HCT116 (cell line): ENCODE measurements around the gene RBM23. TPM values are rescaled to one million over a fixed set of nuclear protein-coding genes. Genes with fewer than 3 reads are reported as not detected.

Experiments
- ATAC-seq: fragments of 200-7000 bp; cut with Tn5 transposase; 2 replicates; pipeline ENCODE4 v1.9.1; 2020; ENCODE audit warnings: mild to moderate bottlenecking, moderate library complexity
- BruUV-seq: library from RNA; stranded (reverse); fragments of 400-500 nt; replicated peaks from 2 replicates; lab custom pipeline; 2021; lab: Mats Ljungman, UMichigan
- CTCF ChIA-PET: fragments of 300-600 bp; sonication (Branson Sonifier 250); formaldehyde crosslinking; loops from one replicate; lab custom pipeline; 2021; ENCODE audit warnings: antibody characterized with exemption; lab: Charles Lee
- POLR2A ChIA-PET: fragments of 300-600, 350-600 bp; sonication (Branson Sonifier 250); formaldehyde crosslinking; loops from one replicate; lab custom pipeline; 2021; ENCODE audit warnings: antibody characterized with exemption; lab: Charles Lee
- RAD21 ChIA-PET, 2 experiments: fragments of 300-600 bp; sonication (Branson Sonifier 250); formaldehyde crosslinking; loops; one replicate each; lab custom pipeline; 2023; ENCODE audit warnings: low total read pairs in 2 of 2; ENCODE audit not compliant: uncharacterized antibody in 2 of 2, unreplicated experiment in 2 of 2, low non-redundant PET in 1 of 2; lab: Charles Lee
- DNase-seq: peaks from one replicate; pipeline ENCODE4 v3.0.0-alpha.2; 2010; ENCODE audit warnings: low read depth, low spot score
- H2AFZ ChIP-seq: fragments of 200-600 bp; shearing (Covaris generic), sonication (generic); 2 replicates; pipeline ENCODE4 v1.6.1; 2017; ENCODE audit warnings: low read depth, mixed run types, mixed read lengths, antibody characterized with exemption, low read length; ENCODE audit not compliant: poor library complexity, severe bottlenecking
- H3K27ac ChIP-seq: 2 replicates; pipeline ENCODE4 v1.5.1; 2012; ENCODE audit warnings: low read depth, low read length
- H3K27me3 ChIP-seq: fragments of 200-600 bp; sonication (generic); 2 replicates; pipeline ENCODE4 v1.6.1; 2016; ENCODE audit warnings: mixed run types, low read length, mixed read lengths; ENCODE audit not compliant: insufficient read depth
- H3K36me3 ChIP-seq, 2 experiments: fragments of 200-500 bp in 1 of 2; fragments of 200-600 bp in 1 of 2; sonication (Bioruptor generic) in 1 of 2; sonication (generic) in 1 of 2; 2 replicates each; pipeline versions ENCODE4 v1.5.1 to v1.6.1; 2014 to 2016; ENCODE audit warnings: low read length in 2 of 2, inconsistent platforms in 1 of 2, mixed read lengths in 1 of 2, mixed run types in 1 of 2; ENCODE audit not compliant: insufficient read depth in 2 of 2, control insufficient read depth in 1 of 2
- H3K4me1 ChIP-seq, 2 experiments: fragments of 200-600 bp in 1 of 2; sonication (generic) in 1 of 2; 2 replicates each; pipeline versions ENCODE4 v1.5.1 to v1.6.1; 2012 to 2017; ENCODE audit warnings: low read length in 2 of 2, inconsistent platforms in 1 of 2, mild to moderate bottlenecking in 1 of 2, mixed read lengths in 1 of 2, mixed run types in 1 of 2, moderate library complexity in 1 of 2; ENCODE audit not compliant: insufficient read depth in 2 of 2, control insufficient read depth in 1 of 2
- H3K4me2 ChIP-seq: fragments of 200-600 bp; sonication (generic); 2 replicates; pipeline ENCODE4 v1.6.1; 2017; ENCODE audit warnings: mixed run types, low read length, mixed read lengths
- H3K4me3 ChIP-seq, 2 experiments: fragments of 200-600 bp in 1 of 2; sonication (generic) in 1 of 2; replicated peaks in 1 of 2; 2 replicates each; pipeline ENCODE4 v1.5.1; 2011 to 2016; ENCODE audit warnings: low read length in 2 of 2, control low read depth in 1 of 2, low read depth in 1 of 2, mild to moderate bottlenecking in 1 of 2, mixed read lengths in 1 of 2, mixed run types in 1 of 2
- H3K79me2 ChIP-seq: fragments of 200-600 bp; sonication (generic); 2 replicates; pipeline ENCODE4 v1.6.1; 2017; ENCODE audit warnings: mild to moderate bottlenecking, mixed run types, low read length, moderate library complexity, mixed read lengths; ENCODE audit not compliant: insufficient read depth
- H3K9ac ChIP-seq: fragments of 200-600 bp; sonication (generic); 2 replicates; pipeline ENCODE4 v1.6.1; 2016; ENCODE audit warnings: low read length, mixed read lengths
- H3K9me2 ChIP-seq: fragments of 200-600 bp; sonication (generic), shearing (Covaris generic); 2 replicates; pipeline ENCODE4 v1.6.1; 2017; ENCODE audit warnings: mixed run types, mild to moderate bottlenecking, moderate library complexity; ENCODE audit not compliant: insufficient read depth
- H3K9me3 ChIP-seq, 2 experiments: fragments of 200-500 bp in 1 of 2; fragments of 200-600 bp in 1 of 2; sonication (Bioruptor generic) in 1 of 2; sonication (generic) in 1 of 2; 2 replicates each; pipeline ENCODE4 v1.6.1; 2014 to 2017; ENCODE audit warnings: low read length in 2 of 2, mixed read lengths in 2 of 2, inconsistent platforms in 1 of 2, low read depth in 1 of 2, mild to moderate bottlenecking in 1 of 2, mixed run types in 1 of 2, moderate library complexity in 1 of 2; ENCODE audit not compliant: control insufficient read depth in 1 of 2, insufficient read depth in 1 of 2
- H4K20me1 ChIP-seq: fragments of 200-600 bp; sonication (generic), shearing (Covaris generic); 2 replicates; pipeline ENCODE4 v1.6.1; 2017; ENCODE audit warnings: mixed run types, mild to moderate bottlenecking, moderate library complexity; ENCODE audit not compliant: insufficient read depth
- ATF3 ChIP-seq: IDR thresholded peaks from 2 replicates; pipeline ENCODE4 v1.6.1; 2012
- CBX3 ChIP-seq: IDR thresholded peaks from 2 replicates; pipeline ENCODE4 v1.6.1; 2012; ENCODE audit warnings: low read depth
- CEBPB ChIP-seq: IDR thresholded peaks from 2 replicates; pipeline ENCODE4 v1.6.1; 2012; ENCODE audit warnings: low read depth
- CTCF ChIP-seq, 3 experiments: fragments of 200-600 bp in 1 of 3; sonication (generic) in 1 of 3; IDR thresholded peaks in 2 of 3; conservative IDR thresholded peaks in 1 of 3; 2 replicates each; pipeline ENCODE4 v1.5.1; 2012 to 2017; ENCODE audit warnings: low read depth in 2 of 3, low read length in 2 of 3, antibody characterized with exemption in 1 of 3, borderline replicate concordance in 1 of 3, control low read depth in 1 of 3, mild to moderate bottlenecking in 1 of 3, mixed read lengths in 1 of 3, mixed run types in 1 of 3, moderate library complexity in 1 of 3; ENCODE audit not compliant: insufficient read depth in 1 of 3
- EGR1 ChIP-seq: IDR thresholded peaks from 2 replicates; pipeline ENCODE4 v1.6.1; 2012; ENCODE audit warnings: low read depth
- ELF1 ChIP-seq: IDR thresholded peaks from 2 replicates; pipeline ENCODE4 v1.6.1; 2012; ENCODE audit warnings: low read depth, borderline replicate concordance
- EZH2 ChIP-seq: fragments of 200-600 bp; sonication (generic); IDR thresholded peaks from 2 replicates; pipeline ENCODE4 v1.6.1; 2017; ENCODE audit warnings: antibody characterized with exemption, mixed run types
- EZH2phosphoT487 ChIP-seq: fragments of 200-600 bp; IDR thresholded peaks from 2 replicates; pipeline ENCODE4 v1.6.1; 2018; ENCODE audit warnings: antibody characterized with exemption, borderline replicate concordance
- FOSL1 ChIP-seq: IDR thresholded peaks from 2 replicates; pipeline ENCODE4 v1.6.1; 2012; ENCODE audit warnings: low read depth
- JUND ChIP-seq: IDR thresholded peaks from 2 replicates; pipeline ENCODE4 v1.6.1; 2012
- MAX ChIP-seq: IDR thresholded peaks from 2 replicates; pipeline ENCODE4 v1.6.1; 2012
- POLR2A ChIP-seq: IDR thresholded peaks from 2 replicates; pipeline ENCODE4 v1.7.0; 2011; ENCODE audit warnings: borderline replicate concordance; ENCODE audit not compliant: insufficient read depth, insufficient read length; ENCODE audit errors: extremely low read depth
- POLR2AphosphoS5 ChIP-seq: IDR thresholded peaks from 2 replicates; pipeline ENCODE4 v1.6.1; 2011; ENCODE audit warnings: mild to moderate bottlenecking, low read depth, low read length, moderate library complexity
- RAD21 ChIP-seq: IDR thresholded peaks from 2 replicates; pipeline ENCODE4 v1.6.1; 2012; ENCODE audit warnings: low read depth, mild to moderate bottlenecking
- REST ChIP-seq: IDR thresholded peaks from 2 replicates; pipeline ENCODE4 v1.6.1; 2012; ENCODE audit warnings: low read depth
- SIN3A ChIP-seq: IDR thresholded peaks from 2 replicates; pipeline ENCODE4 v1.6.1; 2012; ENCODE audit warnings: low read depth
- SP1 ChIP-seq: IDR thresholded peaks from 2 replicates; pipeline ENCODE4 v1.6.1; 2012; ENCODE audit warnings: low read depth
- SRF ChIP-seq: IDR thresholded peaks from 2 replicates; pipeline ENCODE4 v1.6.1; 2012; ENCODE audit warnings: low read depth
- TCF7L2 ChIP-seq: IDR thresholded peaks from 2 replicates; pipeline ENCODE4 v1.7.0; 2011; ENCODE audit warnings: borderline replicate concordance, inconsistent platforms; ENCODE audit not compliant: insufficient read depth, insufficient read length; ENCODE audit errors: extremely low read depth
- YY1 ChIP-seq: IDR thresholded peaks from 2 replicates; pipeline ENCODE4 v1.6.1; 2011; ENCODE audit warnings: low read length, low read depth, moderate library complexity, mild to moderate bottlenecking; ENCODE audit not compliant: insufficient replicate concordance; ENCODE audit errors: extremely low read depth
- ZFX ChIP-seq: fragments of 450-650 bp; IDR thresholded peaks from 2 replicates; pipeline ENCODE4 v1.6.1; 2017
- ZNF274 ChIP-seq: fragments of 200-500 bp; sonication (Bioruptor generic); IDR thresholded peaks from 2 replicates; pipeline ENCODE4 v1.6.1; 2014; ENCODE audit warnings: mild to moderate bottlenecking, low read depth, low read length, inconsistent platforms
- intact Hi-C: fragments of 100-400 bp; cut with micrococcal nuclease; formaldehyde crosslinking; loops from 2 replicates; pipeline ENCODE4 v1.10.0; 2022
- total RNA-seq: library from RNA; stranded (reverse); gene quantifications from one replicate; pipeline ENCODE4 v1.2.1, GENCODE V29; 2021; ENCODE audit not compliant: unreplicated experiment

The RBM23 gene
- total RNA-seq, 1 experiment from 2014 or later = 67.2 TPM

GRCh38 chr14:22871224-22872032 is 47.5 kb downstream of the RBM23 start, which contains the start of gene LRP10:
Gene LRP10 (plus strand): TSS chr14:22871740. CDS start chr14:22872304, 564 bp downstream.
- Histone ChIP-seq H3K9ac (peak within 1 kb of the TSS; percentile 78), H3K9me2 (no peaks in the 10 kb centered on the region), H3K36me3 (peaks cover 3% of the 10 kb centered on the region in 2 experiments; a peak in 1 of 4 replicates), H3K27ac (peak within 1 kb of the TSS; percentile 98), H3K27me3 (no peaks in the 10 kb centered on the region), H2AFZ (peak within 1 kb of the TSS; percentile 2), H4K20me1 (no peaks in the 10 kb centered on the region), H3K4me2 (peak within 1 kb of the TSS; percentile 82), H3K79me2 (no peaks in the 10 kb centered on the region), H3K4me1 (peaks cover 14 to 28% of the 10 kb centered on the region in 2 experiments), H3K4me3 (peak within 1 kb of the TSS; percentile 71 to 89), H3K9me3 (no peaks in the 10 kb centered on the region)
- ATAC-seq = peak; percentile 86
- DNase-seq = peak; percentile 85
- RAD21 ChIA-PET = interaction anchor here (0.8 to 1.2 kb wide), 2 partner anchors 19 to 29 kb away, joined by 3 to 5 read pairs; no protein-coding TSS in a partner anchor
- intact Hi-C loops = loop anchor here (1.0 to 5.0 kb wide), 3 partner anchors 15 to 46 kb away; partner anchors contain the start of gene RBM23
- POLR2A ChIA-PET = interaction anchor here (0.6 to 3.0 kb wide), 6 partner anchors 10 to 220 kb away, joined by 3 to 24 read pairs (median 4); partner anchors contain the start of genes RBM23 and REM2
- no TSS peak for BruUV-seq
- CTCF ChIA-PET = interaction anchor here (0.8 to 3.8 kb wide), 11 partner anchors 9 to 314 kb away, joined by 3 to 51 read pairs (median 5); partner anchors contain the start of gene REM2
- TF ChIP-seq SIN3A (no peak; the same call in 1 of the 2 replicates), POLR2A (peak; percentile 42), REST (no peak), ELF1 (no peak; the same call in 1 of the 2 replicates), RAD21 (no peak), CBX3 (no peak; the same call in 1 of the 2 replicates), ZNF274 (no peak), CEBPB (no peak), POLR2AphosphoS5 (peak; percentile 68; the same call in 1 of the 2 replicates), JUND (peak; percentile 37; the same call in 1 of the 2 replicates), SP1 (peak; percentile 61), EZH2 (no peak), FOSL1 (no peak), YY1 (no peak), ATF3 (no peak), MAX (no peak; the same call in 1 of the 2 replicates), SRF (peak; percentile 56; the same call in 1 of the 2 replicates), EZH2phosphoT487 (no peak), EGR1 (peak; percentile 66), TCF7L2 (no peak), CTCF (IDR thresholded peaks at IDR 0.05 in 2 of 3, conservative IDR thresholded peaks at IDR 0.05 in 1 of 3; ENCODE audit: borderline replicate concordance in 1 of 3, insufficient read depth in 1 of 3, low read depth in 2 of 3, low read length in 2 of 3) (no peak), ZFX (peak; percentile 57)
